ENCODE data around the gene SSC4D. TPM values are rescaled to one million over a fixed set of nuclear protein-coding genes. Genes with fewer than 3 reads are reported as not detected.

The SSC4D gene
- total and polyA plus RNA-seq, 2 experiments from 2014 or later = 13.3 to 33.5 TPM

DNA sequence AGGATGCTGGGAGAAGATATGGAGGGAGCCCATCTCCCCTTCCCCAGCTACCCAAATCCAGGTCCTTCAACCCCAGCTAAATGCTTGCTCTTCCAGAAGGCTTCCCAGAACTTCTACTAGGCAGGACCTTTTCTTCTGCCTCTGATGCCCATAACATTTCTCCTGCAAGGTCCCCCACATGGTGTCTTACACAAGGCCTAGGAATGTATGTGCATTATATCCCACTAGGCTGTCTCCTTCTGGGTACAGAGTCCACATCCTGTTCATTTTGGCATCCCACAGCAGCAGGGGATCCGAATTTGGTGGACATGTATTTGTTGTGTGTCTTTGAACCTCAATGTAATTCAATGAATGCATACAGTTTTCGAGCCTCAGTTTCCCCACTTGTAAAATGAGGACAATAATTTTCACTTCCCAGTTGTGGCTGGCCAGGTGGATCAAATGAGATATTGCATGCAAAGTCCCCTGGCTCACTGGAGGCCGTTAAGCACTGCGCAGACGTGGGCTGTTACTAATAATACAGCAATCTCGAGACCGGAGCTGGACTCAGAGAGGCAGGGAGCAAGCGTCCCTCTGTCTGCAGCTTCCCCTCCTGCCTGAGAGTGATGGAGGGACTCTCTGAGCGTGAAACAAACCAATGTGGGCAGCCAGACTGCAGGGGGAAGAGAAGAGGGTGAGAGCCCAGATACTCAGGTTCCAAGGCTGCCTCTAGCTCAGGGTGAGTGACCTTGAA, 32.1 kb downstream of the SSC4D start:
- H3K9me3 ChIP-seq (ENCODE audit: low read depth) = no peaks in the 10 kb centered on the region
- no peak overlapping the region for H3K27ac ChIP-seq
- H3K27me3 ChIP-seq = no peaks in the 10 kb centered on the region
- DNase-seq (ENCODE audit: low read depth in 1 of 2, low spot score in 1 of 2) = no peak
- TF ChIP-seq, protein P1, sequence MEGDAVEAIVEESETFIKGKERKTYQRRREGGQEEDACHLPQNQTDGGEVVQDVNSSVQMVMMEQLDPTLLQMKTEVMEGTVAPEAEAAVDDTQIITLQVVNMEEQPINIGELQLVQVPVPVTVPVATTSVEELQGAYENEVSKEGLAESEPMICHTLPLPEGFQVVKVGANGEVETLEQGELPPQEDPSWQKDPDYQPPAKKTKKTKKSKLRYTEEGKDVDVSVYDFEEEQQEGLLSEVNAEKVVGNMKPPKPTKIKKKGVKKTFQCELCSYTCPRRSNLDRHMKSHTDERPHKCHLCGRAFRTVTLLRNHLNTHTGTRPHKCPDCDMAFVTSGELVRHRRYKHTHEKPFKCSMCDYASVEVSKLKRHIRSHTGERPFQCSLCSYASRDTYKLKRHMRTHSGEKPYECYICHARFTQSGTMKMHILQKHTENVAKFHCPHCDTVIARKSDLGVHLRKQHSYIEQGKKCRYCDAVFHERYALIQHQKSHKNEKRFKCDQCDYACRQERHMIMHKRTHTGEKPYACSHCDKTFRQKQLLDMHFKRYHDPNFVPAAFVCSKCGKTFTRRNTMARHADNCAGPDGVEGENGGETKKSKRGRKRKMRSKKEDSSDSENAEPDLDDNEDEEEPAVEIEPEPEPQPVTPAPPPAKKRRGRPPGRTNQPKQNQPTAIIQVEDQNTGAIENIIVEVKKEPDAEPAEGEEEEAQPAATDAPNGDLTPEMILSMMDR (IDR thresholded peaks at IDR 0.05; ENCODE audit: low read depth, low read length) = no peak
- H3K36me3 ChIP-seq = no peaks in the 10 kb centered on the region
- no peak overlapping the region for H3K4me3 ChIP-seq
- peaks cover 6% of the 10 kb centered on the region for H3K4me1 ChIP-seq (ENCODE audit: low read depth)

DNA sequence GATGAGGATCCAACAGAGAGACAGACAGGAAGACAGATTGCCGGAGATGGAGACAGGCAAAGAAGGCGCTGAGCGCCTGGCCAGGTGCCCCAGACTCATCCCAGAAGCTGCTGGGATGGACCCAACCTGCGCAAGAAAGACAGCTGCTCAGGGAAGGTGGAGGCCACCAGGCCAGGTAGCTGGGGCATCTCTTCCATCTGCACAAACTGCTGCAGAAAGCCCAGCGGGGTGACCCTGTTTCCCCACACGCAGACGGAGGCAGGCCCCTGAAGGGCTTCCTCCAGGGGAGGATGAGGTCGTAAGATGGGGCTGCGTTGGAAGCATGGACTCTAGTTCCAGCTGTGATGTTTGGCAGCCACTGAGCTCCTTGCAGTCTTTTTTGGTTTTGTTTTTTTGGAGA, 34.2 kb downstream of the SSC4D start:
- no peaks in the 10 kb centered on the region for H3K27me3 ChIP-seq
- H3K9me3 ChIP-seq (ENCODE audit: low read depth) = no peaks in the 10 kb centered on the region
- H3K4me1 ChIP-seq (ENCODE audit: low read depth) = peaks cover 6% of the 10 kb centered on the region
- H3K27ac ChIP-seq = no peak overlapping the region
- DNase-seq (ENCODE audit: low read depth in 1 of 2, low spot score in 1 of 2) = no peak
- no peak overlapping the region for H3K4me3 ChIP-seq
- no peaks in the 10 kb centered on the region for H3K36me3 ChIP-seq
- TF ChIP-seq, protein P1 (IDR thresholded peaks at IDR 0.05; ENCODE audit: low read depth, low read length) = no peak

DNA sequence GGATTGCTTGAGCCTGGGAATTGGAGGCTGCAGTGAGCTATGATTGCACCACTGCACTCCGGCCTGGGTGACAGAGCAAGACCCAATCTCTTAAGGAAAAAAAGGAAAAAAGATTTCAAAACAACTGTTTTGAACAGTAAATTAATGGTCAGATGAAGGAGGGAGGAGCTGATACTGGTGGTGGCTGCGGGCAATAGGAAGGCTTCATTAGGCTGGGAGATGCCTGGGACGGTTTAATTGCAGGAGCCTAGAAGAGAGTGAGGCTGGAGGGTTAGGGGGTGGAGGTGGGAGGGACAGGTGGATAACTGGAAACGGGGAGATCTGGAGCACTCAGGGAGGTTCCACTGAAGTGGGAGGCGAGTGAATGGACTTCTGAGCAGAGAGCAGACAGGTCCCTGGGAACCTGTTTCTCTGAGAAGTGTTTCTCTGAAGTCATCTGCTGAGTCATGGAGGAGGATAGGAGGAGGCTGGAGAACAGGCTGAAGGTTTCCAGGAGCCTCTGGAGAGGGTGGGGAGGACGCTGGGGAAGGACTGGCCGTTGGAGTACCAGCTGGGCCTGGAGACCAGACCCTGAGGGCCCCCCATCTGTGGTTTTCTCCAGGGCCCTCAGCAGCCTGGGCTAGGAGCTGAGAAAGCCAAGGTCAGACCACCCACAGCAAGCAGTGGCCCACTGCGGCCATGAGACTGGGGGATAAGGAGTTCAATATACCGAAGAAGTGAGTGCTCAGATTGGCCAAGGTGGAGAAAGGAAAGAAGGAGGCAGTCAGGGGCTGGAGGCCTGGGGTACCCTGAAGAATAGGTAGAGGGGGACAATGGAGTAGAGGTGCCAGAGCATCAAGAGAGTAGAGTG, 36.3 kb downstream of the SSC4D start:
- TF ChIP-seq, protein P1 (IDR thresholded peaks at IDR 0.05; ENCODE audit: low read depth, low read length) = no peak
- Histone ChIP-seq H3K4me1 (ENCODE audit: low read depth) (peaks cover 6% of the 10 kb centered on the region), H3K36me3 (no peaks in the 10 kb centered on the region), H3K27me3 (no peaks in the 10 kb centered on the region), H3K27ac (no peak overlapping the region), H3K4me3 (no peak overlapping the region), H3K9me3 (ENCODE audit: low read depth) (no peaks in the 10 kb centered on the region)
- peak in 1 of 2 donors; percentile 77 for DNase-seq (ENCODE audit: low read depth in 1 of 2, low spot score in 1 of 2)

DNA sequence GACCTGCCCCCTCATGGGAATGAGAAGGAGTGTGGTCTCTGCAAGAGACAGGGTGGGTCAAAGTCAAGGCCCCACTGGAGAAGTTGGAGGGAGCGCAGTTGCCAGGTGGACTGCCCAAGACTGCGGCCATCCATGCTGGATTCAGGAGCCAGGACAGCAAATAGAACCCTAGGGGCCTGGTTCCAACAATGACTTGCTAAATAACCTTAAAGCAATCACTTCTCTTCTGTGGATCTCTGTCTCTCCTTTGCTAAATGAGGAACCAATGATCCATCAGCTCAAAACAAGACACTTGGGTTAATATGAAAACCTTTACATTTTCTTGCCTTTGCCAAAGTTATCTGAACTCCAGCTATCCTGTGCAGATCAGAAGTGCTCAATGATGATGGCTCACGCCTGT, 38.1 kb downstream of the SSC4D start:
- Histone ChIP-seq H3K36me3 (no peaks in the 10 kb centered on the region), H3K4me1 (ENCODE audit: low read depth) (no peaks in the 10 kb centered on the region), H3K27me3 (no peaks in the 10 kb centered on the region), H3K27ac (no peak overlapping the region), H3K9me3 (ENCODE audit: low read depth) (no peaks in the 10 kb centered on the region), H3K4me3 (no peak overlapping the region)
- TF ChIP-seq, protein P1 (IDR thresholded peaks at IDR 0.05; ENCODE audit: low read depth, low read length) = no peak
- no peak for DNase-seq (ENCODE audit: low read depth in 1 of 2, low spot score in 1 of 2)

DNA sequence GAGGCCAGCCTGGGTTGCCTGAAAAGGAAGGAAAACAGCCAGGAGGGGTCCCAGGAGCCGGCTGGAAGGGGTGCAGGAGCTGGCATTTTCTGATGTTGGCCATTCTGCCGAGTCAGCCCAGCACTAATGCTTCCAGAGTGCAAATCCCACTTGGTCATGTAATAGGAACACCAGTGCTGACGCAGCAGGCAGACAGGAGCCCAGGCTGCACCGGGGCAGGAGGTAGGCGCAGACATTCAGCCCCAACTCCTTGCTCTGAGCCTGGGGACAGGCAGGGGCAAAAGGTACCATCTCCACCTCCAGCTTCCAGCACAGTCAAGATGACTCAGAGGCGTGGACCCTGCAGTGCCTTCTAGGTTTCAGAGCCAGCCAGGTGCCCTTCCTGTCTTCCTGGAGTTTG, 40.5 kb downstream of the SSC4D start:
- TF ChIP-seq, protein P1 (IDR thresholded peaks at IDR 0.05; ENCODE audit: low read depth, low read length) = no peak
- H3K36me3 ChIP-seq = no peaks in the 10 kb centered on the region
- H3K9me3 ChIP-seq (ENCODE audit: low read depth) = no peaks in the 10 kb centered on the region

More for the DNA sequence above, 40.5 kb downstream of the SSC4D start:
- peaks cover 8% of the 10 kb centered on the region for H3K4me1 ChIP-seq (ENCODE audit: low read depth)
- H3K27ac ChIP-seq = no peak overlapping the region
- DNase-seq (ENCODE audit: low read depth in 1 of 2, low spot score in 1 of 2) = no peak
- no peaks in the 10 kb centered on the region for H3K27me3 ChIP-seq
- H3K4me3 ChIP-seq = no peak overlapping the region
